Neutrophil (primary cell): Measurements from ENCODE around the gene KCNJ15.

Source experiments
- H3K27ac ChIP-seq: fragments of 200-600 bp; sonication (generic); 2 replicates; pipeline ENCODE4 v1.5.1; 2016; ENCODE audit warnings: mild to moderate bottlenecking, moderate library complexity
- H3K27me3 ChIP-seq: fragments of 200-600 bp; sonication (generic); 2 replicates; pipeline ENCODE4 v1.6.0; 2016; ENCODE audit warnings: mild to moderate bottlenecking
- H3K36me3 ChIP-seq: fragments of 200-600 bp; sonication (generic); 2 replicates; pipeline ENCODE4 v1.5.1; 2017
- H3K4me1 ChIP-seq, 2 experiments: fragments of 200-600 bp in 1 of 2; sonication (generic) in 1 of 2; 1 replicate in 1 of 2; 2 replicates in 1 of 2; pipeline versions ENCODE4 v1.5.1 to v1.6.1; 2013 to 2016; ENCODE audit warnings: low read depth in 1 of 2, low read length in 1 of 2, mild to moderate bottlenecking in 1 of 2, moderate library complexity in 1 of 2; ENCODE audit not compliant: control insufficient read depth in 1 of 2, insufficient read depth in 1 of 2
- H3K4me3 ChIP-seq, 2 experiments: fragments of 200-600 bp in 1 of 2; sonication (generic) in 1 of 2; 1 replicate in 1 of 2; 2 replicates in 1 of 2; pipeline ENCODE4 v1.5.1; 2013 to 2016; ENCODE audit warnings: low read depth in 1 of 2, low read length in 1 of 2, mild to moderate bottlenecking in 1 of 2, moderate library complexity in 1 of 2
- H3K9me3 ChIP-seq: fragments of 200-600 bp; sonication (generic); 2 replicates; pipeline ENCODE4 v1.5.1; 2016
- TF ChIP-seq, protein P1 (sequence below): fragments of 200-600 bp; sonication (generic); IDR thresholded peaks from 2 replicates; pipeline ENCODE4 v1.5.1; 2016; ENCODE audit warnings: antibody characterized with exemption

KCNJ15 gene

GRCh38 chr21:38334866-38335265 lies 78.1 kb downstream of the KCNJ15 start:
- TF ChIP-seq, protein P1, sequence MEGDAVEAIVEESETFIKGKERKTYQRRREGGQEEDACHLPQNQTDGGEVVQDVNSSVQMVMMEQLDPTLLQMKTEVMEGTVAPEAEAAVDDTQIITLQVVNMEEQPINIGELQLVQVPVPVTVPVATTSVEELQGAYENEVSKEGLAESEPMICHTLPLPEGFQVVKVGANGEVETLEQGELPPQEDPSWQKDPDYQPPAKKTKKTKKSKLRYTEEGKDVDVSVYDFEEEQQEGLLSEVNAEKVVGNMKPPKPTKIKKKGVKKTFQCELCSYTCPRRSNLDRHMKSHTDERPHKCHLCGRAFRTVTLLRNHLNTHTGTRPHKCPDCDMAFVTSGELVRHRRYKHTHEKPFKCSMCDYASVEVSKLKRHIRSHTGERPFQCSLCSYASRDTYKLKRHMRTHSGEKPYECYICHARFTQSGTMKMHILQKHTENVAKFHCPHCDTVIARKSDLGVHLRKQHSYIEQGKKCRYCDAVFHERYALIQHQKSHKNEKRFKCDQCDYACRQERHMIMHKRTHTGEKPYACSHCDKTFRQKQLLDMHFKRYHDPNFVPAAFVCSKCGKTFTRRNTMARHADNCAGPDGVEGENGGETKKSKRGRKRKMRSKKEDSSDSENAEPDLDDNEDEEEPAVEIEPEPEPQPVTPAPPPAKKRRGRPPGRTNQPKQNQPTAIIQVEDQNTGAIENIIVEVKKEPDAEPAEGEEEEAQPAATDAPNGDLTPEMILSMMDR = no peak
- no peak overlapping the region for H3K27ac ChIP-seq
- H3K36me3 ChIP-seq = no peaks in the 10 kb centered on the region
- H3K27me3 ChIP-seq = no peaks in the 10 kb centered on the region
- no peaks in the 10 kb centered on the region for H3K4me1 ChIP-seq
- no peaks in the 10 kb centered on the region for H3K9me3 ChIP-seq
- H3K4me3 ChIP-seq = no peak overlapping the region

GRCh38 chr21:38337793-38338192 lies 81.0 kb downstream of the KCNJ15 start:
- Histone ChIP-seq H3K4me1 (no peaks in the 10 kb centered on the region), H3K36me3 (no peaks in the 10 kb centered on the region), H3K27ac (no peak overlapping the region), H3K4me3 (no peak overlapping the region), H3K9me3 (no peaks in the 10 kb centered on the region), H3K27me3 (no peaks in the 10 kb centered on the region)
- TF ChIP-seq, protein P1 = no peak

DNA sequence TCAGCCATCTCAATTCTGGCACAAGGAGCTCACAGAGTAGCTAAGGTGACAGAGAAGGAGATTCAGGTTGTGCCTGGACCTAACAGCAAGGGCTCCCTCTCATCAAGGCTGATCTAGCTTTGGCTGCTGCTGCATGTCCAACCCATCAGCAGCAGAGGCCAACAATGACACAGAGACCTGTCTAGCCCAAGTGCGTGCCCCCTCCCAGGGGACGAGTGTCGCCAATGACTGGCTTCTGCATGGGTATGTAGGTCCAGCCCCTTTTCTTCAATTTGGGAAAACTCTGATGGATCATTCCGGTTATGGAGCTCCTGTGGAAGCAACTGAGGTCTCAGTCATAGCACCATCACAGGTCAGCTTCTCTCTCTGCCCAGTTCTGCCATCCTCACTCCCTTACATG lies 83.3 kb downstream of the KCNJ15 start:
- no peaks in the 10 kb centered on the region for H3K4me1 ChIP-seq
- no peak overlapping the region for H3K4me3 ChIP-seq
- TF ChIP-seq, protein P1 = no peak
- H3K27ac ChIP-seq = no peak overlapping the region
- H3K36me3 ChIP-seq = no peaks in the 10 kb centered on the region
- H3K9me3 ChIP-seq = no peaks in the 10 kb centered on the region
- no peaks in the 10 kb centered on the region for H3K27me3 ChIP-seq

- TF ChIP-seq, protein P1 = no peak
- Histone ChIP-seq H3K36me3 (no peaks in the 10 kb centered on the region), H3K4me1 (peaks cover 12% of the 10 kb centered on the region in 2 experiments), H3K9me3 (no peaks in the 10 kb centered on the region), H3K27ac (no peak overlapping the region), H3K4me3 (no peak overlapping the region), H3K27me3 (no peaks in the 10 kb centered on the region)
These were observed 84.8 kb downstream of the KCNJ15 start for GRCh38 chr21:38341546-38342012.

DNA sequence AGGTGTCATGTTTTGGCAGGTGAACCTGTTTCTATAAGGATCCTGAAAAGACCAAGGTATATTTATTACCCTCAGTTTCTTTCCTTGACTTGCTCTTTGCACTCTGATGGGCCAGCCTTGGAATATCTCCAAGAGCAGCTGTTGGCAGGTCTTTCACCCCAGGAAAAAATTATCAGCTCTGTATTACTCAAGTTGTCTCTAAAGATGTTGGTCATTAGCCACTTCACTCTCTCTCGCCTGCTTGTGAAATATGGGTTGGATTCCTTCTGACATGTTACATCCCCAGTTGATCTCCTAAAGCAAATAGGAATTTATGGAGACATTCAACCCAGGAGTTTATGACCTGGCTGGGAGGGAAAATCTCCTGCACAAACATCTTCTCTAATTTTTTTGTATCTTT lies 85.9 kb downstream of the KCNJ15 start:
- H3K27me3 ChIP-seq = no peaks in the 10 kb centered on the region
- TF ChIP-seq, protein P1 = no peak
- H3K4me3 ChIP-seq = no peak overlapping the region
- H3K9me3 ChIP-seq = no peaks in the 10 kb centered on the region
- peaks cover 13% of the 10 kb centered on the region in 2 experiments for H3K4me1 ChIP-seq
- no peak overlapping the region for H3K27ac ChIP-seq
- H3K36me3 ChIP-seq = no peaks in the 10 kb centered on the region

DNA sequence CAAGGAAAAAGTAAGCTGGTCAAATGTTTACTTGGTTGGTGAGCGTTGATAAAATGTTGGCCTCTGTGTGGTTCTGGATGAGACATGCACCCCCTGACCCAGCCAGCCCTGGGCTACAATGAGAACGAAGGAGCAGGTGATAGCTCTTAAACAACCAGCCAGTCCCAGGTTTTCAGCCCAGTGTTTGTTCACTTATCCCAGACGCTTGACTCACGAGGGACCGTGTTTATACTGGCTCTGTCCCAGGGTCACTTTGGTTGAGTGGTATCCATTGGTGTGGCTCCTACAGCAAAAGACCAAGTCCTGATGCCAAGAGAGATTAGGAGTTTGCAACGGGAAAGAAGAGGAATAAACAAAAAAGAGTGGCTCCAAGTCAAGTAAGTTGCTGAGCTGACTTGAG lies 86.9 kb downstream of the KCNJ15 start:
- H3K4me3 ChIP-seq = no peak overlapping the region
- H3K4me1 ChIP-seq = peaks cover 13% of the 10 kb centered on the region in 2 experiments
- TF ChIP-seq, protein P1 = no peak
- no peaks in the 10 kb centered on the region for H3K36me3 ChIP-seq
- H3K27me3 ChIP-seq = no peaks in the 10 kb centered on the region
- no peak overlapping the region for H3K27ac ChIP-seq
- H3K9me3 ChIP-seq = no peaks in the 10 kb centered on the region
